G401.6 (cell line): Measurements from ENCODE around the gene NIPSNAP2.
"Not testable (repeated sequence)": the region's sequence is repeated elsewhere in the genome, so short reads cannot be mapped to it uniquely, and the experiment has no call there.

Source experiments
- FAIRE-seq: peaks from 2 replicates; lab custom pipeline; 2012; peaks lifted over from hg19 to GRCh38; lab: Jason Lieb, UNC

NIPSNAP2 gene

DNA sequence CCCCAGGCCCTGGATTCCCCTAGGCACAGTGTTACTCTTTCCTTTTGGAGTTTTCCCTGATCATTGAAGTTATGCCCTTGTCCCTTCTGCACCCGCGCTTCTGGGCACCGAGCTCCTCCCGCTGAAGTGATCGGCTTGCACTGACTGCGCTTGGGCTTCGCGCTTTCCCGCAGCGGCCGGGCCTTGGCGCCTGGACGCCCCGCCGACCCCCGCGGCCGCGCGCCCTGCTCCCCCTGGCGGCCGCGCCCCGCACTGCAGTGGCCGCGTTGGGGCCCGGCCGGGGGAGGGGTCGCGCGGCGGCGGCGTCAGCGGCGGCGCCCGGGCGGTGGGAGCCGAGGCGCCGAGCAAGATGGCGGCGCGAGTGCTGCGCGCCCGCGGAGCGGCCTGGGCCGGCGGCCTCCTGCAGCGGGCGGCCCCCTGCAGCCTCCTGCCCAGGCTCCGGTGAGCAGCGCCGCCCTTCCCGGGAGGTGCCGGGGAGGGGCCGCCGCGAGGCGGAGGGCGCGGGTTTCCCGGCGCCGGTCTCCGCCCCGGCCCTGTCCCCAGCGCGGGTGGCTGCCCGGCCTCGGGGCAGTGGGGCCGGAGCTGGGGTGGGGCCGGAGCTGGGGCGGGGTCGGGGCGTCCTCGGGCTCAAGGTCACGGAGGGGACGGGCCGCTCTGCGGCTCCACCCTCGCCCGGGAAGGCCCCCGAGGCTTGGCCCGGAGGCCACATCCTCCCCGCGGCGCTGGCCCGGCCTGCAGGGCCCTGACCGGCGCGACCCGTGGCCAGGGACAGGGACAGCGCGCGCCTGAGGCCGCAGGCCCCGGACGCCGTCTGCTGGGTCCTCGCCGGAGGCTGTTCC, at the start of gene NIPSNAP2:
TSS of gene NIPSNAP2 (plus strand) at position 325 of the 839 bp plus-strand sequence. CDS start at position 350, 25 bp downstream.
- no peak for FAIRE-seq

DNA sequence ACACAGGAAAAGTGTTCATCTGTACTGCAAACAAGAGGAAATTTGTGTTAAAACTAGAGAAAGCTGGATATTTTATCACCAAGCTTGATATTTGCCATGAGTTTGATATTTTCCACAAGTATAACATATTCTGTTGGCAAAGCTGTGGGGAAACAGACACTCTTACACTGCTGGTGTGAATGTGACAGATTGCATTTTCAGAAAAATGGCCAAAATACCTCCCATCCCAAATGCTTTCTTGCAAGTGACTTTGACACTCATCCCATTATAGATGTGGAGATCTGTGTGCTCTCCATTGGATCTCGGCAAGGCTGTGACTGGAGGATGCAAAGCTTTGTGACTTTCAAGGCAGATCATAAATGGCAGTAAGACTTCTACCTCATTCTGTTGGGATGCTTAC, 46.6 kb upstream of the NIPSNAP2 start:
- no peak for FAIRE-seq

DNA sequence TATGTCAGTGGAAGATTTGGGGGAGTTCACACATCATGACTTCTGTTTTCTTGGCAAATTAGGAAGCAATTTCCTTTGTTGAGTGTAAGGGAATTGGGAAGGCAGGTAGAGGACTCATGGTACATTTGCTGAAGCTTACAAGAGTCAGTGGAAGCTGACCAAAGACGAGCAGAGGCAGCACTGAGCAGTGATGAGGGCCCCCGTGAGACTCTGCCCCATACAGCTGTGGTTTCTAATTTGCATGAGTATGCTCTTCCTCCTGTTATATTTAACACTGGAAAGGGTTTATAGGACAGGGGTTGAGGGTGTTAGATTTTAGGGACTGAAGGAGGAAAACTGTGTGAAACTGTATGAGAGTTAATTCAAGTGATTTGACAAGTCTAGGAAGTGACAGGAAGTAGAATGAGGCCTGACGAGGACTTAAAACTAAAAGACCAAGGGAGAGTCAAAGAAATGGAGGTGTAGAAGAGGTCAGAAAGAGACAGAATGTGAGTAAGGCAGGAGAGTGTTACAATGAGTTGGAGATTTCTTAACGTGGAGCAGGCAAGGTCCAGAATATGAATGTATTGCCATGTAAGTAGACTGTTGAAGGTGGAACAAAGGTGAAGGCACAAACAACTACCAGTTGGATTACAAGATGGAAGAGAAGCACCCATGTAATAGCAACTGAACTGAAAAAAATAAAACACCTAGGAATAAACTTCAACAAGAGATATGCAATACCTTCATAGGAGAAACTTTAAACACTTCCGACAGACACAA, 36.2 kb upstream of the NIPSNAP2 start:
- no peak for FAIRE-seq

DNA sequence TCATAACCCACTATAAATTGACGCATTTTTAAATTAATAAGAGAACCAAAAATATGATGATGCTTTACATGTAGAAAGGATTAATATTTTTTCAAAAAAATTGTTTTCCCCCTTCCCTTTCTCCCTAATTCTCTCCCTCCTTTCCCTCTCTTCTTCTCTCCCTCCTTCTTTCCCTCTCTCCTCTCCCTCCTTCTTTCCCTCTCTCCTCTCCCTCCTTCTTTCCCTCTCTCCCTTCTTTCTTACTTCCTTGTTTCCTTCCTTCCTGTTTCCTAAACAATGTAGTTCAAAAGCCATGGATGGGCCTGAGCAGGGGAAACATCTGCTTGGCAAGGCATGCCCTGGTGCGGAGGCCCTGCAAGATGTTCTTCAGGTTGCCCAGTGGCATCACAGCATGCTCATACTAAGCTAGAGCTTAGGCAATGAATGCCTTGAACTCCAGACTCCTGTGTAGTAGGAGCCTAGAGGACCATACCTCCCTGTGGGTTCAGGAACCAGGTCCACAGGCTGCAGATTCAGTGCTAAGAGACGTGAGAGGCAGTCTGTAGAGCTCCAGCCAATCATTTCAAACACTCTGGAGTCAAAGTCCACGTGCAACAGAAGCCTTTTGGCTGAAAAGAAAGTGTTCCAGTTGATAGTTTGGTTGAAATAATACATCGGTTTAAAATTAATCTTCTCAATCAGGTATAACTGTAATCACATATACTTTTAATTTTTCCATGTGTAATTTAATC, 32.8 kb upstream of the NIPSNAP2 start:
- FAIRE-seq = no peak

DNA sequence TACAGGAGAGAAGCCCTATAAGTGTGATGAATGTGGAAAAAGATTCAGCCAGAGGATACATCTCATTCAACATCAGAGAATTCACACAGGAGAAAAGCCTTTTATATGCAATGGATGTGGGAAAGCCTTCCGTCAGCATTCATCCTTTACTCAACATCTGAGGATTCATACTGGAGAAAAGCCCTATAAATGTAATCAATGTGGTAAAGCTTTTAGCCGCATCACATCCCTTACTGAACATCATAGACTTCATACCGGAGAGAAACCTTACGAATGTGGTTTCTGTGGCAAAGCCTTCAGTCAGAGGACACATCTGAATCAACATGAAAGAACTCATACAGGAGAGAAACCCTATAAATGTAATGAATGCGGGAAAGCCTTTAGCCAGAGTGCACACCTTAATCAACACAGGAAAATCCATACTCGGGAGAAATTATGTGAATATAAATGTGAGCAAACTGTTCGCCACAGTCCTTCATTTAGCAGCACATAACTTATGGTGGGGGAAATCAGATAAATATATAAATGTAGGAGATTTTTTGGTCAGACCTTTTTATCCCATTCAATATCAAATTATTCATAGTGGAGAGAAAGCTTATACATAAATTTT, 24.8 kb upstream of the NIPSNAP2 start:
- no peak for FAIRE-seq

DNA sequence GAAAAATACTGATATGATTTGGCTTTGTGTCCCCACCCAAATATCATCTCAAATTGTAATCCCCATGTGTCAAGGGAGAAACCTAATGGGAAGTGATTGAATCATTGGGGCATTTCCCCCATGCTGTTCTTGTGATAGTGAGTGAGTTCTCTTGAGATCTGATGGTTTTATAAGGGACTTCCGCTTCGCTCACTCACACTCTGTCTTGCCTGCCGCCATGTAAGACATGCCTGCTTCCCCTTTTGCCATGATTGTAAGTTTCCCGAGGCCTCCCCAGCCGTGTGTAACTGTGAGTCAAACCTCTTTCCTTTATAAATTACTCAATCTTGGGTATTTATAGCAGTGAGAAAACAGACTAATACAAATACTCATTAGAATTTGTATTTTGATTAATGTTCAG, 17.8 kb upstream of the NIPSNAP2 start:
- FAIRE-seq = no peak

DNA sequence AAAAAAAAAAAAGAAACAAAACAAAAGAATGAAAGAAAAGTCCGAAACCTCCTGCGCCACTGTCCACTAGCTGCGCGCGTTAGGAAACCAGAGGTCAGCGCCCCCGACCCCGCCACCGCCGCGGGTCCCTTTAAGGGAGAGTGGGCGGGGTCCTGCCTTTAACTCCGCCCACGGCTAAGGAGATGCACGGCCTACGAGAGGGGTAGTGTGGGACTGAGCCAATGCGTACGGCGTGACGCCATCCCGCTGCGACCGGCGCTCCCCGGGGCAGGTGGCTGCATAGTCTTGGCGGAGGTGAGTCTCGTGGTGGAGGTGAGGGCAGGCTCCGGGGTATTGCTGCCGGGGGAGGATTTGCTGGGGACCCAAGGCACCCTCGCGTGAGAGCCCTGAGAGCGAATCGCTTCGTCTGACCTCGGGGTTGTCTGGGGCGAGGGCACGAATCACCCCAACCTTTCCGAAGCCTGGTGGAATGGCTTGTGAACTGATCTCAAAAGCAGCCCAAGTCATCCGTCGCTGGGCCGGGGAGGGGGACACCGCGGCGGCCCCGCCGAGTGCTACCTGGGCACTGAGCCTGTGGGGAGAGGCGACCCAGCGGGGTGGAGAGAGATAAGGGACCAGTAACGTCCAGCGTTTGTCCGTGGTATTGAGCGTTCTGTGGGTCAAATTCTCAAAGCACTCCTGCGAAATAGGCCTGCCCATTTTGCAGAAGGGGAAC, 12.6 kb upstream of the NIPSNAP2 start, which contains the start of gene MRPS17:
TSS of gene MRPS17 (plus strand) at position 241 of the 715 bp plus-strand sequence. CDS start 1,319 bp downstream, outside the sequence.
- FAIRE-seq = peak; percentile 33

DNA sequence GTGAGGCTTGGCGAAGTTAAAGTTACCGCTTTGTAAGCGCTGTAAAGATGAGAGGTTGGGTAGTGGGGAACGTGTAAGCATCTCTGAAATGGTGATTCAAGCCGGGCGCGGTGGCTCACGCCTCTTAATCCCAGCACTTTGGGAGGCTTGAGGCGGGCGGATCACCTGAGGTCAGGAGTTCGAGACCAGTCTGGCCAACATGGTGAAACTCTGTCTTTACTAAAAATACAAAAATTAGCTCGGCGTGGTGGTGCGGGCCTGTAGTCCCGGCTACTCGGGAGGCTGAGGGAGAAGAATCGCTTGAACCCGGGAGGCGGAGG, 12.1 kb upstream of the NIPSNAP2 start:
- not testable (repeated sequence) for FAIRE-seq

DNA sequence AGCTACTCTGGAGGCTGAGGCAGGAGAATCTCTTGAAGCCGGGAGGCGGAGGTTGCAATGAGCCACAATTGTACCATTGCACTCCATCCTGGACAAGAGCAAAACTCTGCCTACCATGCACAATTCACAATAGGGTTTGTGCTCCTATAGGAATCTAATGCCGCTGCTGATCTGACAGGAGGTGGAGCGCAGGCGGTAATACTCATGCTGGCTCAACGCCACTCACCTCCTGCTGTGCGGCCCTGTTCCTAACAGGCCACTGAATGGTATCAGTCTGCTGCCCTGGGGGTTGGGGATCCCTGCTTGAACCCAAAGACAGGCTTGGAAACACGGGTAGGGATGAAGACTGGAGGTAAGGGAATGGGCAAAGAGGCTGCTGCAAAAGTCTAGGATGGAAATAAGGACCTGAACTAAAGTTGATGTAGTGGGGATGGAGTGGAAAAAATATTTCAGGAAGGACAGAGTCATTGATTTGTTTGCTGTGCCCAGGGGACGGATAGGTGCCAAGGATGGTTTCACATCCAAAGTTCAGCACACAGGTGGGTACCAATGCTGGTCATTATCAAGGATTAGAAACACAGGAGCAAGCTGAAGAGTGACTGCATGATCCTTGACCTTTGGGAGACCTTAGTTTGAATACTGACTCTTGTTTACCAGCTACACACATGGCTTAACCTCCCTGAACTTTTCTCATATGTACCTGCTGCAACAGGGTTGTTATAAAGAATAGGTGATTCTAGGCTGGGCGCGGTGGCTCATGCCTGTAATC, 10.5 kb upstream of the NIPSNAP2 start:
- FAIRE-seq = no peak

DNA sequence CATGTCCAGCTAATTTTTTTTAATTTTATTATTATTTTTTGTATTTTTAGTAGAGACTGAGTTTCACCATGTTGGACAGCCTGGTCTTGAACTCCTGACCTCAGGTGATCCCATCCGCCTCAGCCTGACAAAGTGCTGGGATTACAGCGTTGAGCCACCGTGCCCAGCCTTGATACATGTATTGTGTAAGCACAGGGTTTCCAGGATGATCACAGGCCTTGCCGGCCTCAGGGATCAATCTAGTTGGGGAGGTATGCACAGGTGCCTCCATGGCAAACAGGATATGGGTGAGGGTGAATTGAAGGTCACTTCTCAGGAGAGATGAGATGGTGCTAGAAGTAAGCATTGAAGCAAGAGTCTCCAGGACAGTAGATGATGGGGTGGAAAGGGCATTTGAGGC, 7.2 kb upstream of the NIPSNAP2 start:
- FAIRE-seq = no peak

DNA sequence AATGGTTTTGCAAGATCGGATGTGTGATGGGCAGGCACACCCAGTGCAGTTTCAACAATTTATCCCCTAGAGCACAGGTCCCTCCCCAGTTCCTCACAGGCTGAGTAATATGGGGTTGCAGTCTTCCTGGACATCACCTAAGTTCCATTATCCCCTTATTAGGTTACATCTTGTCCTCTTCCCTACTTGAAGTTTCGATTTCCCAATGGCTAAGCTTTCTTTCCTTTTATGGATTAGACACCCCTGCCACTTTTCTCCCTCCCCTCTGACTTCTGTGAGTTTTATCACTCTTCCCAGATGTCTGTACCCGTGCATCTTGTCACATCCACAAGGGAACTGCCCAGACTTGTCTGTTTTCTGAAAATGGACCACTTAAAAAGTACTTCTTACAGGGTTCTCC, 2.4 kb upstream of the NIPSNAP2 start:
- FAIRE-seq = no peak

DNA sequence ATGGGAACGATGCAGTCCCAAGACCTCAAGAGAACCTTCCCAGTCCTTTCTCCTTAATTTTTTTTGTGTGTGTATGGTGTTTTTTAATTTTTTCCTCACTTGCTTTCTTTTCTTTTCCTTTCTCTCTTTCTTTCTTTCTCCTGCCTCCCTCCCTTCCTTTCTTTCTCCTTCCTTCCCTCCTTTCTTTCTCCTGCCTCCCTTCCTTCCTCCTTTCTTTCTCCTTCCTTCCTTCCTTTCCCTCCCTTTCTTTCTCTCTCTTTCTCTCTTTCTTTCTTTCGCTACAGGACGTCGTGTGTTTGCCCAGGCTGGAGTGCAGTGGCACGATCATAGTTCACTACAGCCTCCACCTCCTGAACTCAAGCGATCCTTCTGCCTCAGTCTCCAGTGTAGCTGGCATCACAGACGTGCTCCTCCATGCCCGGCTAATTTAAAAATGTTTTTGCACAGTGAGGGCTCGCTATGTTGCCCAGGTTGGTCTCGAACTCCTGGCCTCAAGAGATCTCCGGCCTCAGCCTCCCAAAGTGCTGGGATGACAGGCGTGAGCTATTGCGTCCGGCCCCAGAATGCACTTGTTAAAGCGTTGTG, 709 bp upstream of the NIPSNAP2 start:
- FAIRE-seq = no peak

DNA sequence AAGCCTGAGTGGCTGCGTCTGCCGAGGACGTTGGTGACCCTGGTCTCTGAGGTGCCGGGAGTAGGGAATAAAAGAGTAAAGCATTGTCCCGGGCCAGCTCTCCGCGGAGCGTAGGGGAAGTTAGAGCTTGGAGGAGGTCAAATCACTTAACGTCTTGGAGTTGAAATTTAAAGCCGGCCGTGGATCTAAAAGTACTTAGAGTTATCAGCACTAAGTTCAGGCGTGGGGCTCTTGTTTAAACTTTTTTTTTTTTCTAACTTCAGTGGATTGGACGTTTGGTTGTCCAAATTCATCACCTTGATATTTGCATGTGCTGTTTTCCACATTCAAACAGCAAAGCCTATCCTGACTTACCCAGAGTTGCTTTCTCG, 700 bp downstream of the NIPSNAP2 start:
- FAIRE-seq = no peak

DNA sequence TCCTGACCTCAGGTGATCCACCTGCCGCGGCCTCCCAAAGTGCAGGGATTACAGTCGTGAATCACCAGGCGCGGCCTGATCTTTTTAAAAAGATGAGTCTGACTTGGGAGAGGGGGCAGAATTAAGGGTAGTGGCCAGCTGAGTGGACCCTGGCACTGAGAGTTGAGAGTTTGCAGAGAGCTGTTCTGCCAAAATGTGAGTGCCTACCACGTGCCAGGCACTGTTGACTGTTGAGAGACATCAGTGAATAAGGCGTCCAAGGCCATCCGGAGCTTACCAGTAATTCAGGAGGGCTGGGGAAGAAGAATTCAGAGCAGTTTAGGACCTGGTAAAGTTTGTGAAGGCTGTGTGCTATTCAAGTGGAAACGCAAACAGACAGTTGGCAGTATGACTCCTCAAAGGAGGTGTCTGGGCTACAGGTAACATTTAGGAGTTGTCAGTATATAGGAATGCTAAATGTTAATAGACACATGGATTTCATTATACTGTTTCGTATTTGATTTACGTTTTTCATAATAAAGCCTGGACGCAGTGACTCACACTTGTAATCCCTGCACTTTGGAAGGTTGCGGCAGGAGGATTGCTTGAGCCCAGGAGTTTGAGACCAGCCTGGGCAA, 1.5 kb downstream of the NIPSNAP2 start:
- no peak for FAIRE-seq

DNA sequence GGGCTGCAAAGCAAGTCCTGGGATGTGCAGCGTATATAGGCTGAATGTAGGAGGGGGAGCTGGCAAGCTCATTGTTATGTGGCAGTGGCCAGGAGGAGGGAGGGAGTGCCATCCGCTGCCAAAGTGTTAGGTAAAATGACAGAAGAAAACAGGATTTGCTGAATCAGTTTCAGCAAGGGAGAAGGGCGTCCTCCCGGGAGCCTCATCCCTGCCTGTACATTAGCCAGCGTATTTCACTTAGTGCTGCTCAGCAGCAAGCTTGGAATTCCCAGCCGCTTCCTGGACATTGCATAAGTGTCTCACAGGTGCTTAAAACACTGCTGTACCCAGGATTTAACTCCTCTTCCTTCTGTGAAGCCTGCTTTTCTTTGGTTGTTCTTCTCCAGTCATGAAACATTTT, 2.5 kb downstream of the NIPSNAP2 start:
- no peak for FAIRE-seq

DNA sequence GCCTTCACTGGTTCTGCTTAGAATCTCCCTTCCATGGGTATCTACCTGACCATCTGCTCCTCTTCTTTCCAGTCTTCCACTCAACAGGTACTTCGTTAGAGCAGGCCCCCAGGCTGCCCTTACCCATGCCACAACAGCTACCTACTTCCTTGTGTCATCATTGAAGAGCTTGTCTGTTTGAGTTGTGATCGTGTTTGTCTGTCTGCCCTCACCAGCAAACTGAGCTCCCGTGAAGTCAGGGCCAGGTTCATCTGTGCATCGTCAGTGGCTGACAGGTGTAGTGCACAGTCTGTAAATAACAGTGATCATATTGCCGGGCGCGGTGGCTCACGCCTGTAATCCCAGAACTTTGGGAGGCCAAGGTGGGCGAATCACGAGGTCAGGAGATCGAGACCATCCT, 5.0 kb downstream of the NIPSNAP2 start:
- FAIRE-seq = no peak

DNA sequence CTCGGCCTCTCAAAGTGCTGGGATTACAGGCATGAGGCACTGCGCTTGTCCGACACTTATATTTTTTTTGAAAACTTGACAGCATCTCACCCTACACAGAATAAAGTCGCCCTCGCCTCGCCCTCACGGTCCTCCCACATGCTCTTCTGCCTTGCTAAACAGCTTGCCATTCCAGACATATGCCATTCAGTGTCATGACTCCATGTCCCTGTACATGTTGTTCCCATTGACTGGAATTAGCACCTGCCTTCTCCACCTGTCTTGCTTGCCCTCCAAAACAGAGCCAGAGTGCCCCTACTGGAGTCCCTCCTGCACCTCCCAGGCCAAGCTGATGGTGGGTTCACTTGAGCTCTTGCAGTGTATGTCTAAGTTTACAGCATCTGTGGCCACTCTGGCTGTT, 6.2 kb downstream of the NIPSNAP2 start:
- no peak for FAIRE-seq

DNA sequence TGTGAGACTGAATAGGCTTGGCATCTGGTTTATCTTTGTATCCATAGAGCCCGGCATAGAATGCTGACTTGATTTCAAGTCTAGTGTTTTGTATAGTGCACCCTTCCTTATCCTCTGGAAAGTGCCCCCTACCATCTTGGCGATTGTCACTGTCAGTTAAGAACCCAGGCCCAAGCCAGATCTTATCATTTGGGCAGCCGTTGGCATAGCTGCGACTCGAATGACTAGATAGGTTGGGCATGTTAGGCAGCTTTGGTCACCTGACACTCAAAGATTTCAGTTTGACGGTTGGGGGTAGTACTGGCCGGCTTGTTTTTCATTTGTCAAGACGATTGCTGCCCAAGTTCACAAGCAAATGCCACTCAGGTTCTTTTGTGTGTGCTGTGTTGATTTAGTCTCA, 6.6 kb downstream of the NIPSNAP2 start:
- no peak for FAIRE-seq

DNA sequence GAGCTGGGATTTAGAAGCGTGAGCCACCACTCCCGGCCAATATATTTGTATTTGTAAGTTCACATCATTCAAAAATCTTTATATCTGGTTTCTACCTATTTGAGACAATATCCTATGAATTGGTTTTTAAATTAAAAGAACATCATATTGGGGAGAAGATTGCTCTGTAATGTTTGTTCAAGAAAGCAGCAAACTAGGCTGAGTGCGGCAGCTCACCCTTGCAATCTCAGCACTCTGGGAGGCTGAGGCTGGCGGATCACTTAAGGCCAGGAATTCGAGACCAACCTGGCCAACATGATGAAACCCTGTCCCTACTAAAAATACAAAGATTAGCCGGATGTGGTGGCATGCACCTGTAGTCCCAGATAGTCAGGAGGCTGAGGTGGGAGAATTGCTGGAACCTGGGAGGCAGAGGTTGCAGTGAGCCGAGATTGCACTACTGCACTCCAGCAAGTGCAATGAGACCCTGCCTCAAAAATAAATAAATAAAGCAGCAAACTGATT, 9.4 kb downstream of the NIPSNAP2 start:
- no peak for FAIRE-seq

DNA sequence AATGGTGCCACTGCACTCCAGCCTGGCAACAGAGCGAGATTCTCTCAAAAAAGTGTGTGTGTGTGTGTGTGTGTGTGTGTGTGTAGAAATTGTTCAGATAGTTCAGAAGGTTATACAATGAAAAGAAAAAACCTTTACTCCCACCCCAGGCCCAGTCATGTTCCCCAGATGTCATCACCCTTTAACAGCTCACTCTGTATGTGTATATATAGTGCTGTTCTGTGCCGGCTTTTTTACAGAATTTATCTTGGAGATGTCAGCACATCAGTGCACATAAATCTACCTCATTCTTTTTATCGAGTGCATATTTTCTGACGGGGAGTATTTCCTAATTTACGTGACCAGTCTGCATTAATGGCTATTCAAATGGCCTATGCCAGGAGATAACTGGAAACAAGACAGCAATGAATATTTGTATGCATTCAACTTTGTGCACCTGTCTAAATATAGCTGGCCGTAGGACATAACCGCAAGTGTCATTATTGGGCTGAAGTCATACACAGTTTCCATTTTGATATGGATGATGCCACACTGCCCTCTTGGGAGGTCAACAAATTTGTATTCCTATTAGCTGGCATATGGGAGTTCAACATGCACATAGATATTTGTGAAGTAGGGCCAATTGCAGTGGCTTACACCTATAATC, 11.7 kb downstream of the NIPSNAP2 start:
- FAIRE-seq = no peak
